PFSK-1 (cell line): ENCODE measurements around the gene GMDS. TPM values are rescaled to one million over a fixed set of nuclear protein-coding genes. Genes with fewer than 3 reads are reported as not detected.

ENCODE experiments used
- FOXP2 ChIP-seq: optimal IDR thresholded peaks from 2 replicates; pipeline ENCODE3; 2011; ENCODE audit warnings: borderline replicate concordance, control low read depth, inconsistent platforms; ENCODE audit not compliant: insufficient read depth; ENCODE audit errors: extremely low read length, extremely low read depth
- POLR2AphosphoS5 ChIP-seq: IDR thresholded peaks from 2 replicates; pipeline ENCODE4 v1.6.1; 2012; ENCODE audit warnings: low read depth, mild to moderate bottlenecking, control low read depth, low read length, moderate library complexity
- REST ChIP-seq, 2 experiments: IDR thresholded peaks; 2 replicates each; pipeline versions ENCODE4 v1.6.1 to v1.8.0; 2011 to 2012; ENCODE audit warnings: low read depth in 2 of 2, low read length in 2 of 2, control low read depth in 1 of 2, inconsistent platforms in 1 of 2, mild to moderate bottlenecking in 1 of 2, moderate library complexity in 1 of 2; ENCODE audit not compliant: insufficient read depth in 1 of 2
- SIN3A ChIP-seq: IDR thresholded peaks from 2 replicates; pipeline ENCODE4 v1.6.1; 2012; ENCODE audit warnings: mild to moderate bottlenecking, low read length, moderate library complexity, borderline replicate concordance; ENCODE audit not compliant: insufficient read depth
- TAF1 ChIP-seq: IDR thresholded peaks from 2 replicates; pipeline ENCODE4 v1.6.1; 2012; ENCODE audit warnings: low read length, control low read depth, borderline replicate concordance; ENCODE audit not compliant: insufficient read depth
- polyA plus RNA-seq: library from polyadenylated mRNA; unstranded; fragments of >200 nt; gene quantifications from one replicate; pipeline ENCODE4 v1.2.1, GENCODE V29; 2012; ENCODE audit warnings: low read depth, missing spikeins; ENCODE audit not compliant: insufficient read length

The GMDS gene
- 21.5 TPM for polyA plus RNA-seq

- no peak for TF ChIP-seq SIN3A
- TF ChIP-seq POLR2AphosphoS5, result peak; percentile 75
- TF ChIP-seq FOXP2, result no peak
- no peak for TF ChIP-seq REST (IDR thresholded peaks at IDR 0.05; ENCODE audit: insufficient read depth in 1 of 2, low read depth in 2 of 2, low read length in 2 of 2)
- TF ChIP-seq TAF1, result peak; percentile 82; the same call in 1 of the 2 replicates
These were observed at the start of gene GMDS for GRCh38 chr6:2245103-2245876. TSS of gene GMDS (minus strand) at chr6:2245605.

GRCh38 chr6:2285510-2285909 lies 40.1 kb upstream of the GMDS start:
- TF ChIP-seq REST (IDR thresholded peaks at IDR 0.05; ENCODE audit: insufficient read depth in 1 of 2, low read depth in 2 of 2, low read length in 2 of 2) (no peak), POLR2AphosphoS5 (no peak), TAF1 (no peak), SIN3A (no peak), FOXP2 (no peak)

- no peak for TF ChIP-seq TAF1
- no peak for TF ChIP-seq SIN3A
- no peak for TF ChIP-seq POLR2AphosphoS5
- TF ChIP-seq REST (IDR thresholded peaks at IDR 0.05; ENCODE audit: insufficient read depth in 1 of 2, low read depth in 2 of 2, low read length in 2 of 2), result no peak
- TF ChIP-seq FOXP2, result no peak
These were observed 30.5 kb upstream of the GMDS start for GRCh38 chr6:2275892-2276242.

- TF ChIP-seq POLR2AphosphoS5, result no peak
These were observed 29.8 kb upstream of the GMDS start for GRCh38 chr6:2274981-2275891.

GRCh38 chr6:2272696-2273095 lies 27.3 kb upstream of the GMDS start:
- no peak for TF ChIP-seq FOXP2
- TF ChIP-seq SIN3A, result no peak
- TF ChIP-seq TAF1, result no peak
- TF ChIP-seq POLR2AphosphoS5, result no peak
- TF ChIP-seq REST (IDR thresholded peaks at IDR 0.05; ENCODE audit: insufficient read depth in 1 of 2, low read depth in 2 of 2, low read length in 2 of 2), result no peak
